GM21390 (cell line): ENCODE results near the gene KIF13A.
A peak's percentile ranks its signal among the peaks of the same experiment; 100 is the strongest.
"Not testable (repeated sequence)": the region's sequence is repeated elsewhere in the genome, so short reads cannot be mapped to it uniquely, and the experiment has no call there.

Source experiments
- ATAC-seq: cut with Tn5 transposase; IDR thresholded peaks from one replicate; pipeline ENCODE4 v1.9.1; 2021; ENCODE audit not compliant: unreplicated experiment

Gene KIF13A

DNA sequence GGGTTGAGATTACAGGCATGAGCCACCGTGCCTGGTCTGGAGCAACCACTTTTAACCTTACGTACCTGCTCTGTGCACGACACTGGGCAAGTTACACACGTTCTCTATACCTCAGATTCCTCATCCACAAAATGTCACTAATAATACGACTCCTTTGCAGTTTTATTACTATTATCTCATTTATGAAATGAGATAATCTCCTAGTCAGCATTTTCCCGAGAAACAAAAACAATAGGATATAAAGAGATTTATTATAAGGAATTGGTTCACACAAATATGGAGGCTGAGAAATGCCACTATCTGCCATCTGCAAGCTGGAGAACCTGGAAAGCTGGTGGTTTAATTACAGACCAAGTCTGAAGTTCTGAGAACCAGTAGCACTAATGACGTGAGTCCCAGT, 12.0 kb upstream of the KIF13A start:
- no peak for ATAC-seq

DNA sequence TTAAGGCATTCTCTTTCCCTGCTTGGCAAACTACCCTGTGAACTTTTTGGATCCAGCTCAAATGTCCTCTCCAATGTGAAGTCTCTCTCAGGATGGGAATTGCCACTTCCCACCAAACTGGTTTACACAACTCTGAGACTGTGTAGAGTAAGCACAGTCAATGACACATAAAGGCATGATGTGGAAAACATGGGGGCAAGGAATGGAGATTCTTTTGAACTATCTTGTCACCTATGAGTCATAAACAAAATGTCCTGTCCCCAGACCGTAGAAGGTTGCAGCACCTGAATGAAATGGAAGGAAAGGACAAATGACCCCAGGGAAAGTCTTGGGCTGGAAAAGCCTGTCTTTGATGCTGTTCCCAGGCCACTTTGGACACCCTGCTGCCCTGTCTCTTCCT, 11.0 kb upstream of the KIF13A start:
- no peak for ATAC-seq

DNA sequence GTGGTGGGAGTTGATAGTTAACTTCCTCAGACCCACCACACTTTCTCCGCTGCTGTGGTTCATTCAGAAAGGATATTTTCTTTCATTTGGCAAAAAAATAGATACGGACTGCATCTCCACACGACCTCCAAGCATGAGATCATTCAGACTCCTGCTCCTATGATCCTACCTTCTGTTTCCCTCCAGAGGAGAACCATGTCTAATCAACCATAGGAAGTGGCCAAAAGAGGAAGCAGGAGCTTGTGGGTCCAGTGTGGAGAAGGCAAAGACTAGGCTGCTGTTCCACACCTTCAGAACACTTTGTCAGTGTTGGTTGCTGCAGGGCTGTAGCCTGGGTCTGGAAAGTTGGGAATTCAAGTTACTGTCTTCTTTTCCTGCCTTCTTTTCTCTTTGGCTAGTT, 10.6 kb upstream of the KIF13A start:
- ATAC-seq = no peak

DNA sequence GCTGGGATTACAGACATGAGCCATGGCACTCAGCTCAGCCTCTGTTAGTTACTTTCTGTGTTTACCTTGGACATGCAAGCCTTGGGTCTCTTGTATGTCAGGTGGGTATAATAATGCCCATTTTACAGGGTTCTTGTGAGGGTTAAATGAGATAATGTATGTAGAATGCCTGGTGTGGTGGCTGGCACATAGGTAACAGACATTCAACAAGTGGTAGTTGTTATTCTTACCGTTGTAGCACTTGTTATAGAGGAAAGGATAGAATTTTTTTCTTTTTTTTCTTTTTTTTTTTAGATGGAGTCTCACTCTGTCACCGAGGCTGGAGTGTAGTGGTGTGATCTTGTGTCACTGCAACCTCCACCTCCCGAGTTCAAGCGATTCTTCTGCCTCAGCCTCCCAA, 8.0 kb upstream of the KIF13A start:
- ATAC-seq = no peak

DNA sequence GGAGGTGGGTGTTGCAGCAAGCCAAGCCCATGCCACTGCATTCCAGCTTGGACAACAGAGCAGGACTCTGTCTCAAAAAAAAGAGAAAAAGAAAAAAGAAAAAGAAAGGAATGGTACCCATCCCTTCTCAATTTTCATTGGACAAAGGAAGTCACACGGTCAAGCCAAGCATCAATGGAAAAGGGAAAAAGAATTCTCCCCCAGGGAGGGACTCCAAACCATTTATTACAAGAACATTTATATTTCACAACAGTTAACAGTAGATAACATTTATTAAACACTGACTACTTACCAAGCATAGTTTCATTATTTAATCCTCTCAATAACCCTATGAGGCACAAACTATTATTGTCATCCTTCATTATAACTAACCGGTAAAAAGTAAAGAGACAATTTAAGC, 6.6 kb upstream of the KIF13A start:
- no peak for ATAC-seq

DNA sequence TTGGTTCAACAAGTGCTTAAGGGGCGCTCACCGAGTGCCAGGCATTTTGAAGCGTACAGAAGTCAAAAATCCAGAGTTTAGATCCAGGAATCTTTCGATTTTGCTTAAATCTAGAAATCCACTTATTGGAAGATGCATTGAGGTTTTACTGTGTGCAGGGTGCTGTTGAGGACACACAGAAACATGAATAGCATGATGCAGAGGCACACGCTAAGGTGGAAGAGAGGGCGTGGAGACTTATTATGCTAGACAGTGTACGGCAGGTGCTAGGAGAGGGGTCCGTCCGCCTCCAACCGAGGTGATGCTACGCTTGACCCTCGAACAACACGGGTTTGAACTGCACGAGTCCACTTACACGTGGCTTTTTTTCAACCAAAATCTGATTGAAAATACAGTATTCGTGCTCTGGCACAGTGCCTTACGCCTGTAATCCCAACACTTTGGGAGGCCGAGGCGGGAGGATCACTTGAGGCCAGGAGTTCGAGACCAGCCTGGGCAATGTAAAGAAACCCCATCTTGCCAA, 1.0 kb upstream of the KIF13A start:
- no peak for ATAC-seq

DNA sequence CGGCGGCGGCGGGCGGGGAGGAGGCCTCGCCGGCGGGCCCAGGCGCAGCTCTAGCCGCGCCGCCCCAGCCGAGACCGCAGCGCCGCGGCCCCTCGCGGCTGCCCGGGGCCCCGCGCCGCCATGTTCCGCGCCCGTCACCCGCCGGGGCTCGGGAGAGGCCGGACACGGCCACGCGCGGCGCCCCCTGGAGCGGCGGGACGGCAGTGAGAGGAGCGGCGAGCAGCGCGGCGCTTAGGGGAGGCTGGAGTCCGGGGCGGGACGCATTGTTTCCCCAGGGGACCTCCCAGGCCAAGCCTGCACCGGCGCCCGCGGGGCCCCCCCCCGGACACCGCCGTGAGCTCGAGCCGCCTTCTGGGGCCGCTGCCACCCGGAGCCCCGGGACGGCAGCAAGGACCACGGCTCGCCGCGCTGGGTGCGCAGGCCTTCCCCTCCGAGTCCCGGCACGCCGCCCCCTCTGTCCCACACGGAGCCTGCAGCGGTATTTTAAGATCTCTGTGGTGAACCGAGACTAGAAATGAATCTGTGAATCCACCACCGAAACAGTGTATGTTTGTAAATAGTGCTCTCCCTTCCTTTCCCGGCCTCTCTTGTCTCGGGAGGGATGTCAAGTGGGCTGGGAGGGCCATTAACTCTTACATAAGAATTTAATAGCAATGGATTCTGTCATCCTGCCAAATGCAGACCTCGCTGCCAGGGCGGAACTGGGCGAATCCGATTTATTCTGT, 424 bp upstream of the KIF13A start:
- peak; percentile 75 for ATAC-seq

DNA sequence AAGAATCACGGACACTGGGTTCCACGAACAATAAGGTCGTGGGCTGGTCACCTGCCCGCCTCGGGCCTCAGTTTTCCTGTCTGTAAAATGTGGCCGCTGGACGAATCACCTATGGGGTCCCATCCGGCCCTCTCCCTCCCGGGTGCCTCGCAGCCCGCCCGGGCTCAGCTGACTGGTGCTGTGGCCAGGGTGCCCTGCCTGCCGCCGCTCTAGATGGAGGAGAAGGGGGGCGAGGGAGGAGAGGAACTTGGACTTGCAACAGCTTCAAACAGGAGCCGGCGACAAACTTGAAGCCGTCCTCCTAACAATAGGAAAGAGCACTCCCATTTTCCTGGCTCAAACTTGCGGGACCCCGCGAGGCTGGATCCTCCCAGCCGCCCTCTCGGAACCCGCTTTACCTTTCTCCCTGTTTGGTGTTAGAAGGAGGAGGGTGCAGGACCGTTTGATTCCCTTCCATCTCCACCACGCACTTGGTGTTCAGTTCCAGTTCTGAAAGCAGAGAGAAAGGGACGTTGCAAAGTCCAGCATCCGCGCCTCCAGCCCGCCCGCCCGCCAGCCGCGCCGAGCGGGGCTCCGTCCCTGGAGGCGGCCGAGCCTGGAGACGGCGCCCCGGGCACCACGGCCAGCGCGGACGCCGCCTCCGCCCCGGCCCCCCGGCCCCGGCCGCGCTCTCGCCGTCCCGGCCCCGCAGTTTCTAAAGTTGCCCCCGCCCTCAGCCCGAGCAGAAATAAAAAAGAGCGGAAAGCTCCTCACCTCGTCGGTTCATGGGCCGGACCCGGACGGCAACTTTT, 584 bp downstream of the KIF13A start:
- ATAC-seq = peak; percentile 24

DNA sequence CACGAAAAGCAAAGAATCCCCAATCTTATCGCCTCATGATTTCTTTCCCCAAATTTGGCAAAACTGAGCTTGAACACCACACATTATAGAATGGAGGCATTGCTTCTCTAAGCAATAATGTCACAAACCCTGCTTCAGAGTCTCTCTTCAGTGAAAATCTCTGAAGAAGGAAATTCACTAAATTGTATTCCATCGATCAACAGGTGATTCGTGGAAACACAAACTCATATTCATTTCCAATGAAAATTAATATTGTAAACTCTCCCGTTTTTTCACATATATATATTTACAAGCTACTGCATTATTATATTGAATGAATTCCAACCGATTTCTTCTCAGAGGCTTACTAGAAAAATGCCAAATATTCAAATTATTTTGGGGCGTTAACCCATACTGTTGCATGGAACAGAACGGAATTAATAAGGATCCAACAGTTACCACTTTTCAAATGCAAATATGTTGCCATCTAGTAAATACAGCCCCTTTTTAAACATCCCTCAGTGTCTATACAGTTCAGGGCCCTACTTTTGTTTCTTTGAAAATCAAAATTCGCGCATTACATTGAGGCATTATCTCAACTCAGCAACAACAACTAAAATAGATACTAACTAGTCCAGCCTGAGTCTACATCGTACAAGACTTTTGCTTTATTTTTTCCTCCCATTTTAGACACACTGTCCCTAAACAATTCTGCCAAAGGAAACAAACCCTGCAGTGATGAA, 1.3 kb downstream of the KIF13A start:
- ATAC-seq = no peak

DNA sequence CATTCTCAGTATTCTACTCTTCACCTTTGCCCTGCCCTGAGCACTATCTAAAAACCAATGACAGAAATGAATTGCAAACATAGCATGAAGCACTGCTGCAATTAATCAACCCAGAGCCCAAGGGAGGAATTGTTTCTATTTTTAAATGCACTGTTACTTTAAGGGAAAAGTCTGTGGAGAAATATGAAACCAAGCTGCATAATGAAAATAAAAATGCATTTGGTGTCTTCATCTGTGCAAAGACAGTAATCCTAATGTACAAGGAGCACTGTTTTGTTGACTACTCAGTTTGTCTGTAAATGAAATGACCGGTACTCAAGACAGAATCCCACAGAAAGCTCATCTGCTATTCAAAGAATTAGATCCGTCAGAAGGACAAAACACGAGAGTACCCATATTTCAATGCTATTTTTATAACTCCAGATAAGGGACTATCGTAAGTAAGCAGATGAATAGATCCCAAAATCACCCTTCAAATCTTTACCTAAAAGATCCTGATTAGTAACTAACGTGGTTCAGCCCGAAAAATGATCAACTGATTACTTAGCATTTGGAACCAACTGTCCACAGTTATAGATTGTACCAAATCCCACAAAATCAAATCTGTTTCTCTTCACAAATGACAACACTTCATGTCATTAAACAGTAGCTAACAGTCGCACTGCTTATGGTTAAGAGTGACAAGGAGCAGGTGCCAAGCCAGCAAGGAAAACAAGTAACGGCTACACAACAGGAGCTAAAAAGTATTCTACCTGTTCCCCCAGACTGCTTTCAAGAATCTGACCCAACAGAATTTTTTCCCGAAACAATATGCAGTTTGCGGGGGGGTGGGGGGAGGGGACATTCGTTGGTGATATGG, 2.4 kb downstream of the KIF13A start:
- ATAC-seq = no peak

DNA sequence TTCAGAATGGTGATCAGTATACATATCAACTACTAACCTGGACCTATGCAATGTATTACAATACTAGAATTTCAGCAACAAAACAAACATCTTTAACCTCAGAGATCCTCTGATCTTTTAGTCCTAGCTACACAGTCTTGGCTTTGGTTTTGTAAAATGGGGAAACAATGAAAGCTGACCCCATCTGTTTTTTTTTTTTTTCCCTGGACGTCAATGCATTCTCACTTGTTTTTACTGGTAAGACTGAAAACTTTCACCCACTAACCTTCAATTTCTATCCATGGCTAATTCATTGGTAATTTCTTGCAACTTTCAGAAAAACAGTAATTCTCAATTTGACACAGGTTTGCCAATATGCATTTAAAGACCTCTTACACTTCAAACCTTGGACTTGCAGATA, 3.0 kb downstream of the KIF13A start:
- no peak for ATAC-seq

DNA sequence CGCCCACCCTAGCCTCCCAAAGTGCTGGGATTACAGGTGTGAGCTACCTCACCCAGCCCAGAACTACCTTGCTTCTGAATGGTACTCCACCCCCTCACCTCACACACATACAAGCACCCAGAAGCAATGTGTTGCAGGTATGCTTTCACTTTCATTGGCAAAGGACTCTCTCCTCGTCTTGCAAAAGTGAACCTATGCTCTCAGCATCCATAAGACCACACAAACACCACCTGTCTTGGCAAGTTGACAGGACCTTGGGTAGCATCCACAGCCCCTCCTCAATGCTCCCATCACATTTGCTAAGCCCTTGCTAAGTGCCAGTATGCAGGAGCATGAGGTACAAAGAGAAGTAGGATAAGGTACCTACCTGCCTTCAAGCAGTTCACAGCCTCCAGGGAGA, 3.7 kb downstream of the KIF13A start:
- no peak for ATAC-seq

DNA sequence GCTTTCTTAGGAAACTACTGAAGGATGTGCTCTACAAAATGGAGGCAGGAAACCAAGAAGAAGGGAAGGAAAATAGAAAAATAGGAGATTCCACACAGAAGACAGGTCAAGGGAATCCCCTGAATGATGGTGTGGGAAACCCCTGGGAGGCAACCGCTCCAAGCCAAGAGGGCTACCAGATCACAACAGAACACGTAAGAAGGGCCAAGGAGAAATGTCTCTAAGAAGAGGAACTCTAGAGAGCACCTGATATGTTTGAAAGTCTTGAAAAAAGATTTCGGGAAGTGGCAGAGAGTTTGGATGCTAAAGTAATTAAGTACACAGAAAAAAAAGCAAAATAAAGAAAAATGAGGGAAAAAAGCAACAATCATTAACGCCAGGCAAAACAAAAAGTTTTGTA, 7.1 kb downstream of the KIF13A start:
- no peak for ATAC-seq

DNA sequence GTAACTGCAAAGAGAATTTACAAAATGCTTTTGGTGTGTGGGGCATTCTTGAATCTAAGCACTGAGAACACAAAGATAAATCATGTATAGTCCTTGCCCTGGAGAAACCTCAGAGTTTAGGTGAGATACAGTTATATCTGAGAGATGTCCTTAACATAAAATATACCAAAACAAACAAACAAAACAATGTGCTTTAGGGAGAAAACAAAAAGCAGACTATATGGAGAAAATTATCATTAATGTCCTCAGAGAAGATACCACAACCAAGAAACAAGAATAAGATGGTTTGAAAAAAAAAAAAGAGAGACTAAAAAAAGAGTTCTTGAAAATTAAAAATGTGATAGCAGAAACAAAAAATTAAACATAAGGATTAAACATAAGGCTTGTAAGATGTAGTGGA, 8.0 kb downstream of the KIF13A start:
- ATAC-seq = no peak

DNA sequence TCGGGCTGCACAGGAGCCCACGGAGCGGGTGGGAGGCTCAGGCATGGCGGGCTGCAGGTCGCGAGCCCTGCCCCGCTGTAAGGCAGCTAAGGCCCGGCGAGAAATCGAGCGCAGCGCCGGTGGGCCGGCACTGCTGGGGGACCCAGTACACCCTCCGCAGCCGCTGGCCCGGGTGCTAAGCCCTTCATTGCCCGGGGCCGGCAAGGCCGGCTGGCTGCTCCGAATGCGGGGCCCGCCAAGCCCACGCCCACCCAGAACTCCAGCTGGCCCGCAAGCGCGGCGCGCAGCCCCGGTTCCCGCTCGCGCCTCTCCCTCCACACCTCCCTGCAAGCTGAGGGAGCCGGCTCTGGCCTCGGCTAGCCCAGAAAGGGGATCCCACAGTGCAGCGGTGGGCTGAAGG, 11.2 kb downstream of the KIF13A start:
- not testable (repeated sequence) for ATAC-seq

DNA sequence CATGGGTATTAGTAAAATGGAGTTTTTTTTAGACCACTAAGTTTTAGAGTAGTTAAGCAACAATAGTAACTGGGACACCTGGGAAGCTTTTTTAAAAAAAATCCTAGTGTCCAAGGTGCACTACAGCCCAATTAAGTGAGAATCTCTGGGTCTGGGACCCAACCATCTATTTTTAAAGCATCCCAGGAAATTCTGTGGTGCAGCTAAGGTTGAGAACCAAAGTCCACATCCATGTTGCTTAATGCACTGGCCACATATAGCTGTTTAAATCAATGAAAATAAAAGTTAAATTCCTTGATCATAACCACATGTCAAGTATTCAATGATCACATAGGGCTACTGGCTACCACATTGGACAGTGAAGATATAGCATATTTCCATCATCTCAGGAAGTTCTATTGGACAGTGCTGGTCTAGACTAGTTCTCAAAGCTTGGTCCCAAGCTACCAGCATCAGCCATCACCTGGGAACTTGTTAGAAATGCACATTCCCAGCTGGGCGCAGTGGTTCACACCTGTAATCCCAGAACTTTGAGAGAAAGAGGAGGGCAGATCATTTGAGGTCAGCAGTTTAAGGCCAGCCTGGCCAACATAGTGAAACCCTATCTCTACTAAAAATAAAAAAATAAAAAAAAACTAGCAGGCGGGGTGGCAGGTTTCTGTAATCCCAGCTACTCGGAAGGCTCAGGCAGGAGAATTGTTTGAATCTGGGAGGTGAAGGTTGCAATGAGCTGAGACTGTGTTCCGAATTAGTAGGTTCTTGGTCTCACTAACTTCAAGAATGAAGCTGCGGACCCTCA, 12.7 kb downstream of the KIF13A start:
- no peak for ATAC-seq

DNA sequence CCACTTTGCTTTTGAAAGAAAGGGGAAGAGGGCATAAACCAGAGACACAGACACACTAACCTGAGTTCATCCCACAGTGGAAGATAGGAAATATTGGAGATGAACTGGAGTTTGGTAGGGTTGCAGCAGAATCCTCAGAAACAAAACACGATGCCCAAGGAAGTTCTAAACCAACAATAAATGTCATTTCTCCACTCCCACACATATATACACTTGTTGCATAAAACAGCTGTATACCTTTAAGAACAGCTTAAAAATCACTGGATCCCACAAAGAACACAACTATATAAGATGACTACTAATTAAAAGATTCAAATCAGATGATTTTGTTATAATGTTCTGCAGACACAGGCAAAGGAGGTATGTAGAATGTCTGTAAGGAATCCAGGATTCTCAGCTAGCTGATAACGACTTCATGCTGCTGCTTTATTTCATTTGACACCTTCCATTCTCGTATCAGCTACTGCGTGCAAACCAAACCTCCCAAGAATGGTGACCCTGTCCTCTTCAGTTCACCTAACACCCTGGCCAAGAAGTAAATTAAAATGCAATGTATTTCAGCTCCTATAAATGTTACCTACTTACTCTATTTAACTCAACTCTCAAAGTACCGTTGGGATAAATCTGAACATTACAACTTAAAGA, 14.3 kb downstream of the KIF13A start:
- ATAC-seq = no peak

DNA sequence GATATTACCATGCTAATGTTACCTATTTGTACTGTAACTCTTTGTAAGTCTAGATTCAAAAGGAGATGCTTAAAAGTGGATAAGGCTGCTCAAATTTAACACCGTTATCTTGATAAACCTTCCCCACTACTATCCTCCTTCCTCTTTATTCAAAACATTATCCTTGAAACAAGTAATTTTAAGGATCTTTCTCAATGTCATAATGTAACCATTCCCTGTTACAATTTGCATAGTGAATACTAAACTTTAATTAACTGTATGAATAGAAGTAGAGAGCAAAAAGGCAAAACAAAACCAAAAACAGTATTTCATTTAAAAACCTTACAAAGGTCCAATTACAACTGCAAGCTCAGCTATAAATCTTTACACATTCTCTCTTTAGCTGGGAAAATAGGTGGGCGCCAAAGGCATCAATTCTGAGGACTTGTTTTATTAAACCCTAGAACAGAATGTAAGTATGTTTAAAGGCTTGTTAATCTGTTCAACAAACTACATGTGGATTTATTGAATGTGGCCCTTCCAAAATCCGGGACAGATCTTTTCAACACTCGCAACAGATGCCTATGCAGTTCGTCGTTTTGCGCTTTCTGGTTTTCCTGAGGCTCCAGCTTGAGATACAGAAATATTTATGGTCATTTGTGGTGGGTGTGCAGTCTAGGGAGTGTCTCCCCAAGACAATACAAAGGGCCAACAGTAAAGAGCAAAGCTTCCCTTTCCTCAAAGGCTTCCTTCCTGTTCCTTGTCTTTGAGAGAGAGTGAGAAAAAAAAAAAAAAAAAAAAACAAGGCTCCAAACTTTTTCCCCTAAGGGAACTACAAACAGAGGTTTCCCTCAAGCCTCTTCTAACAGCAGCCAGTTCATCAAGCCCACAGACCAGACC, 15.1 kb downstream of the KIF13A start:
- ATAC-seq = no peak
